Vagina (tissue), 2 donors: ENCODE data around the gene HOXD12. TPM values are rescaled to one million over a fixed set of nuclear protein-coding genes. Genes with fewer than 3 reads are reported as not detected.

Source experiments
- DNase-seq, 2 donors: peaks; one replicate each; pipeline ENCODE4 v3.0.0-alpha.2; 2017; ENCODE audit errors: extremely low spot score in 2 of 2
- H3K27ac ChIP-seq: fragments of 200-600 bp; sonication (generic); one replicate; pipeline ENCODE4 v1.5.1; 2019
- H3K27me3 ChIP-seq: fragments of 200-600 bp; sonication (generic); one replicate; pipeline ENCODE4 v1.5.1; 2019
- H3K36me3 ChIP-seq, 2 donors: fragments of 200-600 bp; sonication (generic); one replicate each; pipeline ENCODE4 v1.5.1; 2017 to 2019
- H3K4me1 ChIP-seq: fragments of 200-600 bp; sonication (generic); one replicate; pipeline ENCODE4 v1.5.1; 2019
- H3K4me3 ChIP-seq, 2 donors: fragments of 200-600 bp; sonication (generic); 1 replicate in 1 of 2; 2 replicates in 1 of 2; pipeline ENCODE4 v1.5.1; 2016 to 2019
- H3K9me3 ChIP-seq: fragments of 200-600 bp; sonication (generic); one replicate; pipeline ENCODE4 v1.5.1; 2019
- CTCF ChIP-seq, 3 experiments: fragments of 450-650 bp in 2 of 3; fragments of 200-600 bp in 1 of 3; sonication (generic) in 1 of 3; IDR thresholded peaks; one replicate each; pipeline ENCODE4 v1.5.1; 2017 to 2019; ENCODE audit warnings: antibody characterized with exemption in 3 of 3, mild to moderate bottlenecking in 2 of 3, moderate library complexity in 2 of 3
- POLR2A ChIP-seq, 2 donors: fragments of 450-650 bp; IDR thresholded peaks; one replicate each; pipeline ENCODE4 v1.6.1; 2017; ENCODE audit warnings: antibody characterized with exemption in 2 of 2, mild to moderate bottlenecking in 2 of 2, moderate library complexity in 2 of 2
- POLR2AphosphoS5 ChIP-seq, 2 donors: sonication (generic); formaldehyde crosslinking; IDR thresholded peaks; one replicate each; pipeline ENCODE4 v1.9.0; 2017; ENCODE audit warnings: antibody characterized with exemption in 2 of 2, mild to moderate bottlenecking in 2 of 2, low read depth in 1 of 2; ENCODE audit not compliant: insufficient read depth in 1 of 2
- intact Hi-C: fragments of 100-400 bp; cut with DNase I; formaldehyde crosslinking; loops from one replicate; pipeline ENCODE4 v1.15.1; 2023
- total RNA-seq: library from RNA; depleted of rRNA; stranded (reverse); fragments of >200 nt; gene quantifications from one replicate; pipeline ENCODE4 v1.2.3, GENCODE V29; 2016

HOXD12 gene
- total RNA-seq, 1 donor from 2014 or later, result 1.7 TPM

- TF ChIP-seq CTCF (IDR thresholded peaks at IDR 0.05), result peak in 2 of 3 experiments; percentile 28 to 45
- peak in 1 of 2 donors; percentile 60 for TF ChIP-seq POLR2AphosphoS5 (IDR thresholded peaks at IDR 0.05; ENCODE audit: insufficient read depth in 1 of 2, low read depth in 1 of 2)
- no peak for TF ChIP-seq POLR2A (IDR thresholded peaks at IDR 0.05)
- peaks cover 2% of the 10 kb centered on the region for H3K27me3 ChIP-seq
- H3K4me1 ChIP-seq, result peaks cover 57% of the 10 kb centered on the region
- peak overlapping the region; percentile 49 to 52 for H3K4me3 ChIP-seq
- H3K9me3 ChIP-seq, result no peaks in the 10 kb centered on the region
- intact Hi-C loops, result loop anchor here (5.0 to 10.0 kb wide), 2 partner anchors 399 to 1751 kb away; partner anchors contain the start of gene SP9
- no peak for DNase-seq
- H3K36me3 ChIP-seq, result no peaks in the 10 kb centered on the region
- H3K27ac ChIP-seq, result peak overlapping the region; percentile 93
Measured at GRCh38 chr2:176085861-176086771, 13.5 kb upstream of the HOXD12 start.

GRCh38 chr2:176087330-176088047 is 12.1 kb upstream of the HOXD12 start:
- Histone ChIP-seq H3K27me3 (no peaks in the 10 kb centered on the region), H3K9me3 (no peaks in the 10 kb centered on the region), H3K4me1 (peaks cover 55% of the 10 kb centered on the region), H3K4me3 (peak overlapping the region; percentile 46 to 48), H3K27ac (peak overlapping the region; percentile 91), H3K36me3 (no peaks in the 10 kb centered on the region)
- intact Hi-C loops, result loop anchor here (5.0 to 10.0 kb wide), 2 partner anchors 400 to 1753 kb away; partner anchors contain the start of gene SP9
- DNase-seq, result no peak
- TF ChIP-seq POLR2AphosphoS5 (IDR thresholded peaks at IDR 0.05; ENCODE audit: insufficient read depth in 1 of 2, low read depth in 1 of 2), result no peak
- no peak for TF ChIP-seq POLR2A (IDR thresholded peaks at IDR 0.05)
- no peak for TF ChIP-seq CTCF (IDR thresholded peaks at IDR 0.05)

- Histone ChIP-seq H3K4me1 (peaks cover 48% of the 10 kb centered on the region), H3K36me3 (no peaks in the 10 kb centered on the region), H3K9me3 (no peaks in the 10 kb centered on the region), H3K27me3 (no peaks in the 10 kb centered on the region), H3K27ac (peak overlapping the region; percentile 91), H3K4me3 (peak overlapping the region; percentile 46 to 48)
- no peak for DNase-seq
- intact Hi-C loops, result loop anchor here (5.0 to 10.0 kb wide), 2 partner anchors 401 to 1753 kb away; partner anchors contain the start of gene SP9
- TF ChIP-seq POLR2AphosphoS5 (IDR thresholded peaks at IDR 0.05; ENCODE audit: insufficient read depth in 1 of 2, low read depth in 1 of 2) (peak in 1 of 2 donors; percentile 77), POLR2A (IDR thresholded peaks at IDR 0.05) (no peak), CTCF (IDR thresholded peaks at IDR 0.05) (peak; percentile 7 to 58 (median 57))
Measured at GRCh38 chr2:176088048-176088936, 11.3 kb upstream of the HOXD12 start.

- TF ChIP-seq POLR2AphosphoS5 (IDR thresholded peaks at IDR 0.05; ENCODE audit: insufficient read depth in 1 of 2, low read depth in 1 of 2) (no peak), POLR2A (IDR thresholded peaks at IDR 0.05) (no peak), CTCF (IDR thresholded peaks at IDR 0.05) (no peak)
- H3K36me3 ChIP-seq, result no peaks in the 10 kb centered on the region
- intact Hi-C loops, result loop anchor here (5.0 to 10.0 kb wide), 2 partner anchors 402 to 1754 kb away; partner anchors contain the start of gene SP9
- no peak for DNase-seq
- no peaks in the 10 kb centered on the region for H3K9me3 ChIP-seq
- H3K4me3 ChIP-seq, result peak overlapping the region; percentile 46 to 48
- peaks cover 41% of the 10 kb centered on the region for H3K4me1 ChIP-seq
- H3K27ac ChIP-seq, result peak overlapping the region; percentile 91
- H3K27me3 ChIP-seq, result no peaks in the 10 kb centered on the region
Measured at GRCh38 chr2:176088937-176089842, 10.4 kb upstream of the HOXD12 start.
